ENCODE results near the gene PINK1.
A peak's percentile ranks its signal among the peaks of the same experiment; 100 is the strongest.
"Not testable (repeated sequence)": the region's sequence is repeated elsewhere in the genome, so short reads cannot be mapped to it uniquely, and the experiment has no call there.

Gene PINK1

DNA sequence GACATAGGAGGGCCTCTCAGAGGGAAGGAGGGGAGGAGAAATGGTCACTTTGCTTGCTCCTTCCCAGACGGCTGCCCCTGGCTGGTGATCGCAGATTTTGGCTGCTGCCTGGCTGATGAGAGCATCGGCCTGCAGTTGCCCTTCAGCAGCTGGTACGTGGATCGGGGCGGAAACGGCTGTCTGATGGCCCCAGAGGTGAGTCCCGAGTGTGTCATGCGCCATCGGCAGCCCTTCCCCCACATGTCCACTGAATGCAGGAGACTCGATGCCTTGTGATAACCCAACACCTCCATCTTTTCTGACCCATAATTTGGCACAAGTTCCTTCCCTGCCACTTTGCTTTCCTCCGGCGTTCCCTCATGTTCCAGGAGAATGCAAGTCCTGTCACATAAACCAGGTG lies 15.2 kb downstream of the PINK1 start:
- DNase-seq, result no peak

DNA sequence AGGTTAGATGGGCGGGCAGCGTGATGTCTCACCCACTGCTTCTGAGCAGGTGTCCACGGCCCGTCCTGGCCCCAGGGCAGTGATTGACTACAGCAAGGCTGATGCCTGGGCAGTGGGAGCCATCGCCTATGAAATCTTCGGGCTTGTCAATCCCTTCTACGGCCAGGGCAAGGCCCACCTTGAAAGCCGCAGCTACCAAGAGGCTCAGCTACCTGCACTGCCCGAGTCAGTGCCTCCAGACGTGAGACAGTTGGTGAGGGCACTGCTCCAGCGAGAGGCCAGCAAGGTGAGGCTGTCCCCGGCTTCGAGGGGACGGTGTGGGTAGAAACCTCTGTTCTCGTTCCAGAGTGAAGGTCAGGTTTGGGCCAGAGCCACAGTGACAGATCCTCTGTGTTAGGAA lies 15.7 kb downstream of the PINK1 start:
- no peak for DNase-seq

DNA sequence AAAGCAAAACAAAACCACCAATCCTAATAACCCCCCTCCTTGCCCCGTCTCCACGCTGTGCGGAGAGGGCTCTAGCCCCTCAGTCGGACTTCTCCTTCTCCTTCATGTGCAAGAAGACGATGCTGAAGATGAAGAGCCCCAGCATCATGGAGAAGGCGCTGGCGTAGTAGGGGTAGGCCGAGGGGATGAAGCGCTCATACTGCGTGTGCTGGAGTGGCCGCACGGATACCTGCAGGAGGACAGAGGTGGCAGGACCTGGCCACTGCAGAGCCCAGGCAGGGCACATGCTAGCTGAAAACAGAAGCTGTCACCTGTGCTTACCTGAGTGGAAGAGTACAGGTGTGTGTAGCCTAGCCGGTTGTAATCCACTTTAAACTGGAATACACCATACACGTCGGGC lies 19.0 kb downstream of the PINK1 start:
- no peak for DNase-seq

DNA sequence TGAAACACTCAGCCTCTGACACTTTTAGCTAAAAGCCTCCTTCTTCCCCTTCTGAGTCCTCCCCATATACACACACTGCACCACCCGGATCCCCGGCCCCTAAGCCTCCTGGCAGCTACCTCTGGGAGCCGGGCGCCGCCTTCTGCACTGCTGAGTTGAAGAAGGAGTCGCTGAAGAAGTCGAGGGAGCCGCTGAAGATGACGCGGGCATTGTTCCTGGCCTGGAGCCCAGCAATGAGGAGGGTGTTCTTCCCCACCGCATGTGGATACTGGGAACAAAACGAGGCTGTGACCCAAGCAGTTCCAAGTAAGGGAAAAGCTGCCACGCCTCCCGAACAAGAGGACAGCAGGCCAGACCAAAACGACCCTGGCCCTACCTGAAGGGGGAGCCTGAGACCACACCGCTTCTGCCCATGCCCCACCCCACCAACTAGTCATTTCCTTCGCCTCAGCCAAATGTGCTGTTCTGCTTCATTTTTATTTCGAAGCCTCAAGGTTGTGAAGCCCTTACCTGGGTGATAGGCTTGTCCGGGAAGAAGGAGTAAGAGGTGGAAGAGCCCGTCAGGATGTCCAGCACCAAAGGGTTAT lies 20.9 kb downstream of the PINK1 start:
- DNase-seq, result no peak

DNA sequence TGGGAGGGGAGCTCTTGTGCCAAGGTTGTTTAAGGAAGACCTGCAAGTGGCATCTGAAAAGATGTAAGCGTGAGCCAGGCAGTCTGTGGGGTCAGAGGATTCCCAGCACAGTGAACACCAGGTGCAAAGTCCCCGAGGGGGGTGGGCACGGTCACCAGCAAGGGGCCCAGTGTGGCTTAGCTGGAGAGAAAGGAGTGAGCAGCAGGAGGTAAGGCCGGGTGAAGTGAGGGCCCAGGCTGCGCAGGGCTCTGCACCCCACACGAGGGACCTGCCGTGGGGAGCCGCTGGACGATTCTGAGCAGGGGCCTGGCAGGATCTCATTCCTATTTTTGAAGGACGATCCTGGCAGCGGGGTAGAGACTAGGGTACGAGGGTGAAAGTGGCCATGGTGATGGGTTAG lies 23.8 kb downstream of the PINK1 start:
- DNase-seq, result no peak

DNA sequence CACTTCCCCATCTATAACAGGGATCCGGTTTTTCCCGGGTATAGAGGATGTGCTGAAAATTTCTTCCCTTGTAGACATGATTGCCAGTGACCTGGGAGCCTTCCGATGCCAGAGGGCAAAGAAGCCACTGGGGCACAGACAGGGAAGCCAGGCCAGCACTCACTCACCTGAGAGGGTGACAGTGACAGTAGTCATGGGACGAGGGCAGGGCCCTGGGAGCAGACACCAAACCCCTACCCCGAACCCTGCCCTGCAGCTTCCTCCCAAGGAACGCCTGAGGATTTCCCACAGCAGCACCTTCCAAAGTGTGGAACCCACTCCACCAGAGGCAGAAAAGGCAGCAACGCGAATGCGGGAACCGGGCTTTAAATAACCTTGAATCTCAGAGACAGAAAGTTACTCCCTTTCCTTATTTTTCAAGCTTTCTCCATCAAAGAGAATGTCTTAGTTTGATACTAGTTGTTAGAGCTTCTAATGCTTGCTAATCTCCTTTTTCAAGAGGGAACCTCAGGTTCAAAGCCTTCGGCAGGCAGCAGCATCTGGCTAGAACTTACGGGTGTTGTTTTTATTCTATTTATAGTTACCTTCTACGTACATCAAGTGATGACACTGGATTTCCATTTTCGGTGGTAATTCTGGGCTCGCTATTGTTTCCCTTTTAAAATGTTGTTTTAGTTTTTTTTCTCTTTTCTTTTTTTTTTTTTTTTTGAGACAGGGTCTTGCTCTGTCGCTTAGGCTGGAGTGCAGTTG lies 25.1 kb downstream of the PINK1 start:
- no peak for DNase-seq

DNA sequence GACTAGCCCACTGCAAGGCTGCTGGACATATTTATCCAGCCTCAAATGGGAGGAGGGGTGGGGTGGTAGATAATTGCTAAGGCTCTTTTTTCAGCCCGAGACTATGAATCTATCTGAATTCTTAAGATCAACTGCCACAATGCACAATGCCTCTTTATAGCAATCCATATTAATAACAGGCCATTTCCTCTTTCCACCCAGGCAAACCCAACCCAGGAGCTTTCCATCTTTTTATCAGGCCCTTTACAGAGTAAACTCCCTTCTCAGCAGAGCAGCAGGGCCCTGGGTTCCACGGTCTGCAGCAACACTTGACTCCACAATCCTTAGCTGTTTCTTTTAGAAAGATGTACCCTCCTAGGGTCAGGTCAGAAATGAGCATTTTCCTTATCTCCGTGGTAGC lies 27.1 kb downstream of the PINK1 start:
- DNase-seq, result no peak

DNA sequence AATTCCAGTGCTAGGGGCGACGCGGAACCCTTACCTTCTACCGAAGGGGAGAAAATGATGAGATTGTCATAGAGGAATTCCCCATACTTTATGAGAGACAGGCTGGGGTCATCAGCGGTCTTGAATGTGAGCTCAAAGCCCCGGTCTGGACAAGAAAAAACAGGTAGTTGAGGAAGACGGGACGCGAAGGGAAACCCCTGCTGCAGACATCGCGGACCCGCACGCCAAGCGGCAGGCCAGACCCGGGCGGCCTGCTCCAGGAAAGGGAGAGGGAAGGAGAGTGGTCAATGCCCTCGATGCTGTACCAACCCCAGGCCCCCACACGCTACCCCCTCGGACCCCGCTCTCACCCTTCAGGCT lies 27.6 kb downstream of the PINK1 start:
- DNase-seq, result no peak

DNA sequence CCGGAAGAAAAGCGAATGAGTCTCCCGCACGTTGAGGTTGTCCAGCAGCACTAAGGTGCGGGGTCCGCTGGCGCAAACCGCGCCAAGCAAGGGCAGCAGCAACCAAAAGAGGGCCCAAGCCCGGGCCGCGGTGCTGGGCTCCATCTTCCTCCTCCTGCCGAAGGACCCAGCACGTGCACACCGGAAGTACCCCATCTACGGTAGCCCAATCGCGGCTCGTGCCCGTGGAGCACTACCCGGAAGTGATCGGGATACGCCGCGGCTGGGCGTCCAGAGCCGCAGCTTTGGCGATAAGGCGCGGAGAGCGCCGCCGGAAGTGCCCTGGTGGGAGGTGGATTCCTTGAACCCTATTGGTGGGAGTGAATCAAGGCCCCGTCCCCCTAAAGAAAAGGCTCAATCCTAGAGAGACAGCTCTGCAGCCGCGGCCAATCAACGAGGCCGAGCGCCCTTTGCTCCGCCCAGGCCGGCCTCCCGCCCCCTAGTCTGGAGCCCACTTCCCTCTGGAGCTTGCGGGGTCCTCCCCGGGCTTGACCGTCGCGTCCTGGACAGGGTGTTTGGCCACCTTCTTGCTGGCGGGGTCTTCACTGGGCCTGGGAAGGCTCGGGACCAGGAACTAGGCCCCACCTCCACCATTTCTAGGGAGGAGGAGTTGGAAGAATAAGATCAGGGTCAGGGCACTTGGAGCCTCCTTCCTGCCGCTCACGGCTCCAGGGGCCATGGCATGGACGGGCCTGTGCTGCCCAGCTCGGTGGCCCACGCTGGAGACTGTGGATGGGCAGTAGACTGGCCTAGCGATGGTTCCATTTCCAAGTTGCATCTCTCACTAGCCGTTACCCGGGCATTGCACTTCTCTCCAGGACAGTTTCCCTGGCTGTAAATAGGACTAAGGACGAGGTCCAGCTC lies 28.2 kb downstream of the PINK1 start, which contains the start of gene DDOST:
Gene DDOST, minus strand, starts transcription at position 163 of the 903 bp plus-strand sequence. Its CDS starts 19 bp downstream, at position 144.
- DNase-seq, result peak; percentile 91

DNA sequence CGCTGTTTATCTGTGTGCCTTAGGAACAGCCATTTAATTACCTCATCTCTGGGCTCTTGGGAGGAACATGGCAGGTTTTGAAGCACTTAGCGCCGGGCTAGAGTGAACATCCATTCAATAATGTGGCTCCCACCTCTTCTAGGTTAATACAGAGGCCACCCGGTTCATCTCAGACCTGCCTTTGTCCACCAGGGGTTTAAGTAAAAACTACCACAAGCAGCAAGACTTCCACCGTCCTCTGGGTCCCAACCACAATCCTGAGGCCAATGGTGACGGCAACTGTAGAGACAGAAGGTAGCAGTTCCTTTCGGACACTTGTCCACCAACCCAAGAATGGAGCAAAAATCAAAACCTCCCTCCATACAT lies 28.8 kb downstream of the PINK1 start:
- DNase-seq, result no peak

DNA sequence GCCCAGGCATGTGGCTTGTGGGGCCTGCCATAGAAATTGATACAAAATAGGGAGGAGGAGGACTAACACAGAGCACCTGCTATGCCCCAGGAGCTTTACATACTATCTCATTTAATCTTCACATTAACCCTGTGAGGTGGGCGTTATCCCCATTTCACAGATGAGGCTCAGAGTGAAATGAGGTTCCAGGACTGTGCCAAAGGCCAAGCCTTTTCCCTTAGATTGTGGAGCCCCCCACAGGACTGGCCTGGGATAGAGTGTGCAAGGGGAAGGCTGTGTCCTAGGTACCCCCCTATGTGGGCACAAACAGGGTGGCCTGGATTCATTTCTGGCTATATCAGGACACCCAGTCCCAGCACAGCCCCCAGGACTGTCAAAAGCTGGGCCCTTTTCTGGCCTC lies 30.1 kb downstream of the PINK1 start:
- DNase-seq, result no peak

DNA sequence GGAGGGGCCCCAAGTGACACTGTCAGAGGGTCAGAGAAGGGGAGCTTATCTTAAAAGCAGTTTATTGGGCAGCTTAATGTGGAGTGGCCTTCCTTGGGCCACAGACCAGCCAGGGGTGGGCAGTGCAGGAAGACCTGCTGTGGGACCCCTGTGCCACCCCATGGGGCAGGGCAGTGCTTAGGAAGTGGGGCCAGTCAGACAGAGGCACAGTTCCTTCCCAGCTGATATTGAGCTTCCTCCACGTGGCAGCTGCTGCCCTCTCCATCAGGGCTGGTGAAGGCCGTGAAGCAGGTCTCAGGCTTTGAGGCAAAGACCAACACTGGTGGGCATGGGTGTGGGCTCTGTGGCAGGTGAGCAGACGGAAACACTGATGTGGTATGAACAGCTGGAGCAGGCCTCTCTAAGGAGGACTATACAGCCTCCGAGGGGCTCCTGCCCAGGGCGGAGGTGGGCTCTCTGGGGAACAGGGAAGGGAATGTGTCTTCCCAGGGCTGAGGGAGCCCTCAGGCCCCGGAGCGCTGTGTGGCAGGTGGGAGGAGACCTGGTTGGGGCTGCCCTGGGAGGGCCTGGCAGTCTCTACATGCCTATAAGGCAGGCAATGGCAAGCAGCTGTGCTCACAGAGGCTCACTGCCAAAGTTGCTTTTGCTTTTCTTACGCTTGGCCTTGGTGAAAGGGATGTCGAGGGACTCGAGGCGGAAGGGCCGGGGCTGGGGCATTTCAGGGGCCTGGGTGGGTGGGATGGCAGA lies 30.9 kb downstream of the PINK1 start:
- DNase-seq, result no peak

DNA sequence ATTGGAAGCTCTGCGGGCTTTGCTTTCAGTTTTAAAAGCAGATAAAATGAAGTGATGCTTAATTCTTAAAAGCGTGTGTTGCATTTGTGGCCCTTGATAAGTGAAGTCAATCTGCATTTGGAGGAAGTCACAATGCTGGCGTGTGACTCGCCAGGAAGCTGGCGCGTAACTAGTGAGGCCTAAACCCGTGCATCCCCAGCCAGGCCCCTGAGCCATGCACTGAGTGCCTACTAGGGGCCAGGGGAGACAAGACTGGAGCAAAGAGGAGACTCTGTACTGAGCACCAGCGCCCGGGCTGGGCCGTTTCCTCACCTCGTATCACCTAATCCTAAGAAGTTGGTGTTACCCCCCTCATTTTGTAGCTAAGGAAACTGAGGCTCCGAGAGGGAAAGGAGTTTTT lies 32.5 kb downstream of the PINK1 start:
- no peak for DNase-seq

DNA sequence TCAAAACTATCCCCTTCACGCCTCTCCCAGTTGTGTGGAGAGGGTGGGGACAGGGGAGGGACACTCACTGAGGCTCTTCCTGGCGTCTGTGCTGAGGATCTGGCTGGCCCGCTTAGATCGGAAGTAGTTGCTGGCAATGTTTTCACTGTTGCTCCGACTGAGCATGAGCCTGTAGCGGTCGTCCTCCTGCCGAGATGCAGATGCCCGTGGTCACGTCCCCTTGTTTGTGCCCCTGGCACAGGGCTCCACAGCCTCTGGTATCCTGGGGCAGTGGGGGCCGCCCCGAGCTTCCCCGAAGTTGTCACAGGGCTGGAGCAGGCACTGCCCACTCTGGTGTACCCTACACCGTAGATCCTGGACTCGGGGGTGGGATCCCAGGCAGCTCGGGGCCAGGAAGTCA lies 32.9 kb downstream of the PINK1 start:
- no peak for DNase-seq

DNA sequence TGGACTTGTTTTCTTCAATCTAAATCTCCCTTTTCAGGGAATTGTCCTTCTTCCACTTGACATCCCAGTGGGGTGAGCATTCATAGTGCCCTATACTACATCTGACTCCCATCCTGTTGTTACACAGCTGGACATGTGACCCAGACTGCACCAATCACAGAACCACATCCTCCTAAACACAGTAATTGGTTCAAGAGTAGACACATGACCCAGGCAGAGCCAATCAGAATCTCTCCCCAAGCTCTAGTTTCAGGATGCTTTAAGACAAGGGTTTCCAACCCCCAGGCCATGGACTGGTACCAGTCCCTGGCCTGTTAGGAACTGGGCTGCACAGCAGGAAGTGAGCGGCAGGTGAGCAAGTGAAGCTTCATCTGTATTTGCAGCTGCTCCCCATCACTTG lies 33.5 kb downstream of the PINK1 start:
- no peak for DNase-seq

DNA sequence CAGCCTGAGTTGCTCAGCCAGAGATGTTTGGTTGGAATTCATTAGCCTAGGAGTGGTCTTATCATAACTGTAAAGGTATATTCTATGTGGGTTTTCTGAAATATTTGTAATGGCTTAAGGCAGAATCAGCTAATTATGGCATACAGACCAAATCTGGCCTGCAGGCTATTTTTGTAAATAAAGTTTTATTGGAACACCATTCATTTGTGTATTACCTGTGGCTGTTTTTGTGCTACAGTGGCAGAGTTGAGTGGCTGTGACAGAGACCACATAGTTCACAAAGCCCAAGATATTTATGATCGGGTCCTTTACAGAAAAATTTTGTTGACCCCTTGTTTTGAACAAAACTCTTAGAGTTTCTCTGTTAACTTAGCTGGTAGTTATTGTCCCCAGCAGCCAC lies 35.3 kb downstream of the PINK1 start:
- DNase-seq, result no peak

DNA sequence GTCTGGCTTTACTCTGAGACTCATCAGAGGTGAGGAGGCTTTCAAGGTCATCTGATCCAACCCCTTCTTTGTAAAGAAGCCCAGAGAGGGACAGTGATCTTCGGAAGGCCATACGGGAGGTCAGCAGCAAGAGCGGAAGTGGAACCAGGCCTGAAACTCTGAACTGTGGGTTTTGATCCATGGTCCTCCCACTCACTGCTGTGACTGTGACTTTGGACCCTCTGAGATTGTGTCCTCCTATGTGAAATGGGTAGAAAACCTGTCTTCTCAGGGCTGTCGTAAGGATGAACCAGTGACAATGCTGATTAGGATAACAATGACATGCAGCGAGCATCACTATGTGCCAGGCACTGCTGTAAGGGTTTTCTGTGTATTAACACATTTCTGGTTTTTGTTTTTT lies 37.7 kb downstream of the PINK1 start:
- DNase-seq, result no peak

DNA sequence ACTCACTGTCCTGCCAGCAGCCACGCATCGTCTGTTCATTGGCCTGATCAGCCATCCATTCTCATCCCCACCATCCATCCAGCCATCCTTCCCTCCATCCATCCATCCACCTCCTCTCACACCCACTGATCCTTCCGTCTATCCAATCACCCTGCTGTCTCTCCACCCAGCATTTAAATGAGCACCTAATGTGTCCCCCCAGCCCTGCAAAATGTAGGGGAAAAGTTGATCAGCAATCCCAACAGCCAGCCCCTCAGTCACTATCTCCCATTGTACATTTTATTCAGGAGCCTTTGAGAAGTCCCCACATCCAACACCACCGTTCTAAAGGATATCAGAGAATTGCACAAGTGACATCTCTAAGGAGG lies 39.0 kb downstream of the PINK1 start:
- no peak for DNase-seq

DNA sequence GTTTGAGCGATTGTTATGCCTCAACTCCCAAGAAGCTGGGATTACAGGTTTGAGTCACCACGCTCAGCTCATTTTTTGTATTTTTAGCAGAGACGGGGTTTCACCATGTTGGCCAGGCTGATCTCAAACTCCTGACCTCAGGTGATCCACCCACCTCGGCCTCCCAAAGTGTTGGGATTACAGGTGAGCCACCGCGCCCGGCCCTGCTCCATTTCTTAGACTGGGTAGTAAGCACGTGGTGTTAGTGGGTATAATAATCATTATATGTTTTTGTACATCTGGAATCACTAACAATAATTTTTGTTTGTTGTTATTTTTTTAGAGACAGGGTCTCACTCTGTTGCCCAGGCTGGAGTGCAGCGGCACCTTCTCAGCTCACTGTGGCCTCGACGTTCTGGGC lies 40.4 kb downstream of the PINK1 start:
- not testable (repeated sequence) for DNase-seq

DNA sequence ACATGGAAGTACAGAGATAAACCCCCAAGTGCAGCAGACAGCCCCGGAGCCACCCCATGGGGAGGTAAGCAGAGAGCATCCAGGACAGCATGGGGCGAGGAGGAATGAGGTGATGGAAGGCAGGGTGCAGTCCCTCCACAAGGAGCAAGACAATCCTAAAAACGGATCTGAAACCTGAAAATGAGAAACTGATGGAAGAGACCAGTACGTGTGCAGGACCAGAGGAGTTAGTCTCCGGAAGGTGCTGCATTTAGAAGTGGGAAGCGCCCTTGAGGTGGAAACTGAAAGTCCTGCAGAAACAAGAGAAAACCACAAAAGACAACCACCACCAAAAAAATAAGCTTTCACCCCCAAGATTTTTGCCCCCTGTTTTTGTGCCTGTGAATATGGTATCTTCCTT lies 45.3 kb downstream of the PINK1 start:
- DNase-seq, result no peak

DNA sequence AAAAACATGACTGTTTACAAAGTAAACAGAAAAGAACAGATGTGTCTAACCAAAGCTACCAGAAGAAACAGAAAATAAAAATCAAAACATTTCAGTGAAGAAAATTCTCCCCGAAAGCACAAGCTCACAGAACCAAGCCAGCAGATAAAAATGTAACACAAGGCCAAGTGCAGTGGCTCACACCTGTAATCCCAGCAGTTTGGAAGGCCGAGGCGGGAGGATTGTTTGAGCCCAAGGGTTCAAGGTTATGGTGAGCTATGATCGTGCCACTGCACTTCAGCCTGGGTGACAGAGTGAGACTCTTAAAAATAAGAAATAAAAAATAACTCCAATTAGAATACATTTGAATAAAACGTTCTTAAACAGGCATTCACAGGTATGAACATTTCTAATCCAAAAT lies 47.0 kb downstream of the PINK1 start:
- no peak for DNase-seq

DNA sequence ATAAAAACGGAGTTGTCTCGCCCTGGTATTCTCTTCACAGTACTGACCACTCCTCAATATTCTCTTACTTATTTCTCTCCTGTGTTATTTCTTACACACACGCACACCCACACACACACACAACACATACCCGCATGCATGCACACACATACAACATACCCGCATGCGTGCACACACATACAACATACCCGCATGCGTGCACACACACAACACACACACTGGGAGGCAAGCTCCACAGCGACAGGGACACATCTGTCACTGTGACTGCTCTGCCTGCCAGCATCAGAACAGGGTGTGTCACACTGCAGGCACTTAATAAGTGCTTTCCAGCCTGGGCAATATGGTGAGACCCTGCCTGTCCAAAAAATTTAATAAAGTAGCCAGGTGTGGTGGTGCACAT lies 48.7 kb downstream of the PINK1 start:
- no peak for DNase-seq

DNA sequence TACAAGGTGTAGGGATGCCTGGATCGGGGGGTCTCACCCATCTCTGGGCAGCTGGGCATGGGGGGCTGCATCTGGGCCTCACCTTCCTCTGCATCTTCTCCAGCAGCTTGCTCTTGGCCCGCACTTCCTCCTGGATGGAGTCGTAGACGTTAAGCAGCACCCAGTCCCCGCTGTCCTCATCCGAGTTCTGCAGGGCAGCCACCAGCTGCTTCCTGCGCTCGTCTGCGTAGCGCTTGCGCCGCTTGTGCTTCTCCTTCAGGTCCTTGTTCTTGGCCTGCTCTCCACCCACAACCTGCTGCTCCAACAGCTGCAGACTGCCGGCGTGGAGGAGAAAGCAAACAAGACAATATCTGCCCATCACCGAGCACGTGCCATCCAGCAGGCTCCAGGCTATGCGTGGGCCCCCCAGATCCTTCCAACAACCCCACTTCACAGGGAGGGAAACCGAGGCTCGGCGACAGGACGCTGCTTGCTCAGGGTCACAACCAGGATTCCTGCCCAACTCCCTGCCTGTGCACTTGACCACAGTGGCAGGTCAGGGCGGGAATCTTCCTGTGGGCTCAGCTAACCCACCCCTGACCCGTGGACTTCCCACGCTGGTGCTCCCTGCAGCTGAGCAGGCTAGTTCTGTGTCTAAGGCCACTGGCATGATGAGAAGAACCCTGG lies 49.4 kb downstream of the PINK1 start:
- DNase-seq, result no peak

Measured in activated gamma-delta T cell (primary cell).